Measurements from ENCODE around the gene IRF9.

GRCh38 chr14:24172871-24173281 is 11.8 kb downstream of the IRF9 start:
- no peak for TF ChIP-seq POLR2A (IDR thresholded peaks at IDR 0.05)
- TF ChIP-seq CTCF (IDR thresholded peaks at IDR 0.05) = no peak
